D341Med (cell line): ENCODE measurements around the gene TSPAN6.

Source experiments
- DNase-seq: peaks from one replicate; pipeline ENCODE4 v3.0.0; 2012; ENCODE audit warnings: low spot score

TSPAN6 gene

DNA sequence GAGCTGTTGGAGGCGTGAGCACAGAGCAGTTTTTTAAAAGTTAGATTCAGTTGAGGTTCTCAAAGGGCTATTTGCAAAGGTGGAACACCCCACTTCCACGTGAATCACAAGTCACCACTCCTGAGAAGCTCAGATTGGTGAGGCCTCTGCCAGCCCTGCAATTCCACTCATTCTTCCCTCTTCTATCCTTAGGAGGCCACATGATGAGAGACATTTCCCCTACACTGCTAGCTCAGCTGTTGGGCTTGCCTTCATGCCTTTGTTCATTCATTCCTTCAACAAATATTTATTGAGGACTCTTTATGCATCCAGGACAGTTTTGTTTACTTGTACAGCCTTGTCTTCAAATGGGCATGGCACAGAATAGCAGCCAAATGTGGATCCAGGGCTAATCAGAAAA, 11.1 kb upstream of the TSPAN6 start:
- DNase-seq: no peak

DNA sequence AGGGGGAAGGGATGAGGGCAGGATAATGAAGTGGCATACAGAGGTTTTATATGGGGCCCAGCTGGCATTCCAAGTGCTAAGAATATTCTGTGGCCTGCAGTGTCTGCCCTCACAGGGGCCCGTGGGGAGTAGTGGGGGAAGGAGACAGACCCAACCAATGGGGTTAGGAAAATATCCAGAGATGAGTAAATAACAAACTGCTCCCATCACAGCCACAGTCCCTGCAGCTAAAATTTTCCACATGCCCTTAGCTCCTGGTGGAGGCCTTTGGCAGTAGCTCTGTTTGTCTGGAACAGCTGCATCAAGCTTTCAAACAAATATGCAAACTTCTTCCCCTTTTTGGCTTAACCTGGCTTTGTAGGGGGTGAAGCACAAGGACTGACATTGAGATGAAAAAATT, 10.5 kb upstream of the TSPAN6 start:
- DNase-seq: no peak

DNA sequence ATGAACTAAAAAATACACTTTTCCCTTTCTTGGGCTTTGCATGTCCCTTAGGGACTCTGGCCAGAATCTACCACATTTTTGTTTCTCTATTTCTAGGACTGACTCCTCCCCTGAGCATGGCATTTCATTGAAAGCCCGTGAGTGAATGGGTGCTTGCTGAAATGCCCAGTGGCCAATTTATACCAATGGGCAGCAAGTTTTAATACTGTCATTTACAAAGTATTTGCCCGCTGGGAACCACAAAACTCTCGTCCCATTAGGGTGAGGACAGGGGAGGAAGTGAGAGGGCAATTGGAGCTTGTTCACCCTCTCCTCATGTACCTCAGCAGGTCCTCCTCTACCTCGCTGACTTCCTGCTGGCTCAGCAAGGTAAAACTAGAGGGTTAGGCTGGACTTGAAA, 8.5 kb upstream of the TSPAN6 start:
- no peak for DNase-seq

DNA sequence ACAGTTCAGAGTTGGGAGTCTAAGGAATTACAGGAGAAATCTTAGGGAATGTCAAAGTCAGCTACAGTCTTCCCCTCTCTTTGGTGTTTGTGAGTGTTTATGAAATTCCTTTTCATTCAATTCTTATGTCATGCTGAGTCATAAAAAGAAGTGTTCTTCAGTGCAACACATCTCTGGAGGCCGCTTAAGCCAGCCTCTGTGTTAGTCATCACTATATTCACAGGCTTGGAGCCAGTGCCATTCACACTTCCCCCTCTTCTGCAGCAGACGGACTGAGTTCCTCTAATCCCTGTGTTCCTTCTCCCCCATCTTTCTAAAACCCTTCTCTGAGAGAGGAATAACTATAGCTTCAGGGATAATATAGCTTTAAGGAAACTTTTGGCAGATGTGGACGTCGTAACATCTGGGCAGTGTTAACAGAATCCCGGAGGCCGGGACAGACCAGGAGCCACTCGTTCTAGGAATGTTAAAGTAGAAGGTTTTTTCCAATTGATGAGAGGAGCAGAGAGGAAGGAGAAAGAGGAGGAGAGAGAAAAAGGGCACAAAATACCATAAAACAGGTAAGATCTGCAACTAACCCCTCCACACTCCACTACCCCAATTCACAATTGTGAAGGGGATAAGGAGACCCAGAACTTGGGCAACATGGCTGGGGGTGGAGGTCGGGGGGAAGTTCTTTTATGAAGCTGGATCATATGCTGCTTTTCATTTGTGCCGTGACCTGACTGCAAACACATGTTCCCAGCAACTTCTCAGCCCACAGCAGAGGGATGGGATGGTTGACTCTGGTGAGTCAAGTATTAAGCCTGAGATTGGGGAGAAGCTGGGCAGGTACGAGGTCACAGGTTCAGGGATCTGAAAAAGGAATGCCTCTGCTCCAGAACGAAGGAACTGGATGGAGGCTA, 7.6 kb upstream of the TSPAN6 start, which contains the start of gene SRPX2:
Gene SRPX2 (plus strand): TSS at position 244 of the 905 bp plus-strand sequence. CDS start 2,124 bp downstream, outside the sequence.
- no peak for DNase-seq

DNA sequence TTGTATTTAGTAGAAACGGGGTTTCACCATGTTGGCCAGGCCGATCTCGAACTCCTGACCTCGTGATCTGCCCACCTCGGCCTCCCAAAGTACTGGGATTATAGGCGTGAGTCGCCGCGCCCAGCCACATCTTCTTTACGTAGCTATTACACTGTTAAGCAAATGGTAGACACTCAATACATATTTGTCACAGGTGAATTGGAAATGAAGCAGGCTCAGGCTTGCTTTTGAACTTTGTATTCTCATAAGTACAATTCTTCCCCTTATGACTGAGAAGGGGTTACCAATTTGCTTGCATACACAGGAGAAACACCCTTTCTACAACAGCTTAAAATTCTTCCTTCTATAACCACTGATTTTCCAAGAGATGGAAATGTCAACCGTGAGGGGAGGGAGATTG, 6.6 kb upstream of the TSPAN6 start:
- no peak for DNase-seq

DNA sequence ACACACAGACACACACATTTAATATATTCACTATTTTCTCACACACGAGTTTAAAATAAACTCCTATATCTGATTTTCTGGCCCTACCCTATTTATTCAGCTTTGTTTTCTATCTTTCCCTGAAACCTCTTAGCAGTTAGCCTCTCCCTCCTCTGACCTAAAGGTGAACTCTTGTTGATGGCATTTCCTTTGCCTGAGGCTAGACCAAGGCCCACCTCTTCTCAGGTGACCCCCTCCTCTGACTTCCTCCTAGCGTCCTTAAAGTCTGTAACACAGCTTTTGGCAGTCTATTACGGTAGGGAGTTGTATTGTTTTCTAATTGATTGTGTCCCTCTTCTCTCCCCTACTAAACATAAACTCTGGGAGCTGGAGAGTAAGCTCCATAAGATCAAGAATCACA, 5.7 kb upstream of the TSPAN6 start:
- no peak for DNase-seq

DNA sequence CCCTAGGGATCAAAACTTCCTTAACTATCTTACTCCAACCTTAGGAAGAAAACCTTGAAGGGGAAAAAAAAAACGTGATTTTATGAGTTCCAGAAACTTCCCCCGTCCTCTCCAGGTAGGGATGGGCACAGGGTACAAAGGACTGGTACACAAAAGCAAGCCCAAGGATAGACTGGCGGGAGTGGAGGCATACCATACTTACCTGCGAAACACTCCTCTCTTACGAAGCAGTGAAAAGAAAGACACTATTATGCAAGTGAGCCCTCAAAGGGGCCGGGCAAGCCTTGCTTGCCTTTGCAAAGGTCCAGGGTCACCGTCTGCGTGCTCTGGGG, 651 bp downstream of the TSPAN6 start:
- DNase-seq: no peak

DNA sequence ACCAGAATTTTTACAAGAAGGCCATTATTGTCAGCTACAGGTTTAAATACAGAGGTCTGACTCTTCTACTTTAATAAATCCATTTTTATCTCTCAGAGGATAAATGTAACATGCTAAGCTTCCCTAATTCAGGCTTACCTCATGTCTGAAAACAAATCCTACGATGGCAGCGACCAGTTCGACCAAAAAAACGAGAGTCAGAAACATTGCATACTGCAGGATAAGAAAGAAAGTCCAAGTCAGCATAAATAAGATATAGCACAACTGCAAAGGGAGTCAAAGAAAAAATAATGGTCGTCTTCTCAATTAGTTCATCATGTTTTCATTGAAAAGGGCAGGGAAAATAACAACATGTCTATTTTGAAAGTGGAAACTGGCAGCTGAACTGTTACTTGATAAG, 1.6 kb downstream of the TSPAN6 start:
- no peak for DNase-seq

DNA sequence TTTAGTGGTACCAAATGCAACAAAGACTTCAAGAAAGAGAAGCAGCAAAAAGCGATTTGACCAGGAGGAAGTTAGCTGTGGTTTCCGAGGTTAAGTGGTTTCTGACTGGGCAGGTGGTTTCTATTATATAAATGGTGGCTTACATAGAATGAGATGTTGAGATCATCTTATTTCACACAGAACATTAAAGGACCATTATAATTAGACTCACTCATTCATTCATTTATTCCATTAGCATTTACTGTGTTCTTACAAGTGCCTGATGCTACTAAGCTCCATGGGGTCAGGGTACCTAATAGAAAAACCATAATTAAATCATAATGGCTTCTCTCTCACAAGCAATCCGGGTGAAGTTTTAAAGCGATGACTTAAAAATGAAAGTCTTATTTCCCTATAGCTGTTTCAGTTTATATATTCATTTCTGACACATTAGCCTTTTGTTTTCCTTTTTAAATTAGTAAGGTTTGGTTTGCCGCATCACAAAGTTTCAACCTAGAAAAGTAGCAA, 10.6 kb downstream of the TSPAN6 start:
- no peak for DNase-seq

DNA sequence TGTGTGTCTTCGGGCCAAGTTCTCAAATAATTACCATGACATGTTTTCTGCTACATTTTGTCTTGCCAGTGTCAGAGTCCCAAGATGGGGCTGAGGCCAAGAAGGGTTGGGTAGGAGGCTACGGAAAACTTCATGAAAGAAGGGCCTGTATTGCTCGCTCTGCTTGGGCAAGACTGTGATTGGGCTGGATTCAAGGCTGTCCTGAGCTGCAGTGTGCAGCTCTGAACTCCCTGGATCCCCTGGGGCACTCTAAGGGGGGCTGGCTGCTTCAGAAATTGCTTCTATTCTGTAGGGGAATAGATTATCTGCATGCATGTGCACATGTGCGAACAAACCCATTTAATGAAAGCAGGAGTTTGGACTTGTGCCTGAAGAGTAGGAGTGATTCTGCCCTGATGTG, 13.6 kb downstream of the TSPAN6 start:
- DNase-seq: no peak

DNA sequence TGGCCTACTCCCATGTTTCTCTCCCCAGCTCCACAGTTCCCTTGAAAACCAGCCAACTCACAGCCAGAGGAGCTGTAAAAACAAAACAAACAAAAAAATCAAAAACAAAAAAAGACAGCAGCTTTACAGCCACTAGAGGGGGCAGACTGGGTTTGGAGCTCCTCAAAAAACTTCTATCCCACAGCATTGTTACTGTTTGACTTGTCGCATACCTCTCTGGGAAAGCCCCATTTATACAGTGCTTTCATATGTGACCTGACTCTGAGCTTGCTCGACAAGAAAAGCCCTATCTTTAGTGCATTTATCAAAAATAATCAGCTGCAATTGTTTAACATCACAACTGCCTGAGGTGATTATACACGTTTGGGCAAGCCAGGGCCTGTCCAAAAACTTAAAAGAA, 21.6 kb downstream of the TSPAN6 start:
- DNase-seq: peak; percentile 30

DNA sequence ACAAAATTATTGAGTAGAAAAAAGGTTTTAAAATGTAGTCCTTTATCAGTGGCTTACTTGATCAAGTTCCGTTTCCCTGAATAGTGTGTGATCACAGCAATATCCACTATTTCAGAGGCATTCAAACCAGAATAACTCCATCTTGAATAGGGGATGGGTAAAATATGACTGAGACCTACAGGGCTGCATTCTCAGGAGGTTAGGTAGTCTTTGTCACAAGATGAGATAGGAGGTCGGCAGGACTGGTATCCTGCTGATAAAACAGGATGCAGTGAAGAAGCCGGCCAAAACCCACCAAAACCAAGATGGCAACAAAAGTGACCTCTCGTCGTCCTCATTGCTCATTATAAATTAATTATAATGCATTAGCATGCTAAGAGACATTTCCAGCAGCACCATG, 24.7 kb downstream of the TSPAN6 start:
- DNase-seq: no peak

DNA sequence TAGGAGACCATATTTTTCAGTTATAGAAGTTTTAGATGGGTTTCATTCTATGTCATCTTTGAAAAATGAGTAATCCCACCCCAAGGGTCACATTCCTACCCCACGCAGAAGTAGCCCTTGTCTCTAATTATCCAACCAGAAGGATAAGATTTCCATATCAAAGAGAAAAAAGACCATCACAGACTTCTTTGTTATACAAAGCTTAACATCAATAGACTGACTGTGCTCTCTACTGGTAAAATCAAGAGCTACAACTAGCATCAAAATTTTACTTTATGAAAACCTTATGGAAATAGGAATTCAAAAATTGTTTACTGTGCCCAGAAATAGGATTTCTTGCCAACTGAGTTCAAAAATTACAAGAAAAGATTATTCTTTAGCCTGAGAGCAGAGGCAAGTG, 27.0 kb downstream of the TSPAN6 start:
- DNase-seq: no peak

DNA sequence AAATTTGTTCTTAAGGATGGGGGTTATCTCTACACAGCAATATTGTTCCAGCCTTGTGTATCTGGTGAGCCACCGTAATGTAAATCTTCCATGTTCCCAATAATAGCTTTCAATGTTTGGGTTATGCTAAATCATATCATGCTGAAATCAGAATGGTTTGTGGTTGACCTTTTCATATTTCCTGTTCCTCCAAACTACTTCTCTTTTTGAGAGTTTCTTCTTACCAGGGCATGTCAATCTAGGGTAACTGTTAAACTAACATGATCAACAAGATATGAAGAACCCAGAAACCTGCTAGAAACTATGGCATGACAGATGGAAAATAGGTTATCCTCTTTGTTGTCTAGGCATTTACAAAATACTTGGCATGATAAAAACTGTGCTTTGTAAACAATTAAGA, 29.9 kb downstream of the TSPAN6 start:
- no peak for DNase-seq

DNA sequence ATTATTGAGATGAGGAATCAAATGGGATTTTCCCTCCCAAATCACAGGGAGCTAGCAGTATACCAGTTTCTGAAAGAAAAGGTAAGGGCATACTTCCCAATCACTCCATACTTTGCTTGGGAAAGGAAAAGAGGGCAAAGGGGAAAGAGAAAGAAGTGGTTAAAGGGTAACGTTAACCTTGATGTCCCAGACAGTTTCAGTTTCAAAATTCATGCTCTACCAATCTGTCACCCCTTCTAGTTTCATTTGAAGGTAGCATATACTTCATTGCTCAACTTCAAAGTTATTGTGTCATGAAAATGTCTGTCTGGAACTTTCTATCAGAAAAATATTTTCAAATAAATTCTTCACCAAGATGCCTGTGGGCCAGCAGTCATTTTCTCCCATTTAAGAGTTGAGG, 35.8 kb downstream of the TSPAN6 start:
- no peak for DNase-seq

DNA sequence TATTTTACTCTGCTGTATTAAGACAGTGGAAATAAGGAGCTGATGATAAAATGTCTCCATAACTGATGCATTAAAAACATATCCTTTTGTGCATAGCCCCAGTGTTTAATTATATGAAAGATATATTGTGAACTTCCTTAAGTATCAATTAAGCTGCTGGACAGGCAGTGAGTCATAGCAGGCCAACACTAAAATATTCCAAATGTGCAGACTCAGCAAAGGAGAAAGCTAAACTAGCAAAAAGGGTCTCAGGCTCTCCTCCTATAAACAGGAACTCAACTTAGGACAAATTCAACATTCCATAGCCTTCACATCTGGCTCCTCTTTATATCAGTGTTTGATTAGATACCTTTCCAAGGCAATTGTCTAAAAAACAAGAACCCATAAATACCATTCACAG, 36.3 kb downstream of the TSPAN6 start:
- DNase-seq: no peak

DNA sequence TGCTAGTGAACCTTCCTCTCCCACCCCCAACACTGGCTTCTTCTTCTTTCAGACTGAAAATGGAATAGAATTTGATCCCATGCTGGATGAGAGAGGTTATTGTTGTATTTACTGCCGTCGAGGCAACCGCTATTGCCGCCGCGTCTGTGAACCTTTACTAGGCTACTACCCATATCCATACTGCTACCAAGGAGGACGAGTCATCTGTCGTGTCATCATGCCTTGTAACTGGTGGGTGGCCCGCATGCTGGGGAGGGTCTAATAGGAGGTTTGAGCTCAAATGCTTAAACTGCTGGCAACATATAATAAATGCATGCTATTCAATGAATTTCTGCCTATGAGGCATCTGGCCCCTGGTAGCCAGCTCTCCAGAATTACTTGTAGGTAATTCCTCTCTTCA, 37.1 kb downstream of the TSPAN6 start:
- no peak for DNase-seq

DNA sequence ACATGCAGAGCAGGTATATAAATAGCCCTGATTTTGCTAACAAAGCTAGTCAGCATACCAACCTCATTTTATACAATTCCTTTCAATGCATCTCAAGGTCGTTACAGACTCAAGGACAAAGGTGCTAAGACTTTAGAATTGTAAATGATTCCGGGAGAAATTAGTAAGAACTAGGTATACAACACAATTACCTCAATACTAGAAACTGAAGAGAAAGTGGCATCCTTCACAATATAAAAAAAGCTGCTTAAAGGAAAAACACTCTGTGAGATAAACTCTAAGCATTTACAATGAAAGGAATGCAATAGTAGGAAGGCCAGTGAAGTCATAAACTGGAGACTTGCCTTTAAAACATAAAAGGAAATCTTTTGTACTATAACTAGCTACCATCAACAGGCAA, 40.0 kb downstream of the TSPAN6 start:
- no peak for DNase-seq

DNA sequence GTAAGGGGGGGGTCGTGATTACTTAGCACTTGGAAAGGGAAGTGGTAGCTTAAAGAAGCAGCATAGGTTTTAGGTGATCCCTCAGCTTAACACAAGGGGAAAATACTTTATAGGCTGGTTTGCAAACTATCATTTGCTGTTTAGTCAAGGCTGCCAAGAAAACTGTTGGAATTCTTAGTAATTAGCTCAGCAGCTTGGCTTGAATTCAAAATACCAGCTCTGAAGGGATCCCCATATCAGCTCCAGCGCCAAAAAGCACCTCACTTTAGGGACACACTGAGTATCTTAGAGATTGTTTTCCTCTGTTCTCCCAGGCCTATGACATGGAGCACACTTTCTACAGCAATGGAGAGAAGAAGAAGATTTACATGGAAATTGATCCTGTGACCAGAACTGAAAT, 43.0 kb downstream of the TSPAN6 start:
- no peak for DNase-seq

DNA sequence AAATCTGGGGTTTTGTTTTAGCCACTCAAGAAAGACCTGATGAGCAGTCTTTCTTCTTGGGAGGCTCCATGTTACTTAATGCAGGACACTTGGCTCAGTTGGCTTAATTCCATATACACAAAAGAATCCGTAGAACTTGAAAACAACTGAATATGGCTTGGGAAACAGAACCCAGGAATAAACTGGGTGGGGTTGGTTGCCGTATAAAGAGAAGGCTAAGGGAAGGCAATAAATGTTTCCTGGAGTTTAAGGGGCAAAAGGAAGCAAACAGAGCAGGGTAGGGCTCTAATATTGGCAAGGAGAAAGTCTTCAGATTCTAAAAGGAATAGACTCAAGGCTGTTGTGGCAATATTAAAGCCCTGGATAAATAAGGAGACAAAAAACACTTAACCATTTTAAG, 43.5 kb downstream of the TSPAN6 start:
- no peak for DNase-seq

DNA sequence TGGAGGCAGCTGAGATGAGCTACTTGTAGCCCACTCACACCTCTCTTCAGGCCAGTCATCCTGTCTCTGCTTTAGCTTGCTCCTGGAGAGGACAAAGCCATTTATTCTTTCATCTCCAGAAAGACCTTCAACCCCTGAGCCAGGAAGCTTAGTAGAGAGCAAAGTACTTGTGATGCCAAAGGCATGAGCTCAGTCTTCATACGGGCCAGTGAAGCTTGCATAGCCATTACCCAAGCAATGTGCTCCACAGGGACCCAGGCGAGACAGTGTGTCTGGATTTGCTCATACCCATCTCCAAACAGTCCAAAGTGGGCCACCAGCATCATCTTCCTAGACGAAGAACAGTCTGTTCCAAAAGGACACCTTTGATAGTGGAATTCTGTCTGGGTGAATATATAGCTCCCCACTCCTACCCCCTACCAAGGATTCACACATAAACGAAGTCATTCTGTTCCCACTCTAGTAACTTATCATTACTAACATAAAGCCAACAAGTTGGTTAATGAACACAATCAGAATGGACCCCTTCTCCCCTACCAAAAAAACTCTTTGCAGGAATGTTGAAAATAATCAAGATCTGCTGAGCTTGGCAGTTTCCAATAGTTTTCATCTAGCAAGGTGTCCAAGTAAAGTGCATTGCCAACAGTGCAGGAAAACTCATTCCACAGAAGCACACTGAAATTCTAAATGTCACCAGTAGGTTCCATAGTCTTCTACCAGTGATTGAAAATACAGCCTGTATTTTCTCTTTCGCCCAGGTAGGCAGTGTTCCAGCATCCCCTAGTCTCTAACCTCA, 45.2 kb downstream of the TSPAN6 start:
- no peak for DNase-seq

DNA sequence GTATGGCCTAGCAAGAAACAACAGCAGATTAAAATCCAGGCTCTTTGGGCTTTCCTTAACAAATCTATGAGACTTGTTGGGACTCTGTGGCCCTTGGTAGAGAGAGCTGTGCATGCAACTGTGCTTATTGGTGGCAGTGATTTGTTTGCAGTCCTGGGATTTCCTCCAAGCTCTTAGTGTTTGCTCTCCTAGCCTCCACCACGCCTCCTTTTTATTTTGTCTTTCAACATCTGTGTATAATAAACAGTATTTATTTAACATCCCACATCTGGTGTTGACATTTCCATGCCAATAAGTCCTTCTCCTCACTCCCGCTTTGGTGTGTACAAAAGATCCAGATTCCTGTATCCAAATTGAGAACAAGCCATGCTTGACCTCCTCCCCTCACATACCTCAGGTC, 48.7 kb downstream of the TSPAN6 start:
- no peak for DNase-seq

DNA sequence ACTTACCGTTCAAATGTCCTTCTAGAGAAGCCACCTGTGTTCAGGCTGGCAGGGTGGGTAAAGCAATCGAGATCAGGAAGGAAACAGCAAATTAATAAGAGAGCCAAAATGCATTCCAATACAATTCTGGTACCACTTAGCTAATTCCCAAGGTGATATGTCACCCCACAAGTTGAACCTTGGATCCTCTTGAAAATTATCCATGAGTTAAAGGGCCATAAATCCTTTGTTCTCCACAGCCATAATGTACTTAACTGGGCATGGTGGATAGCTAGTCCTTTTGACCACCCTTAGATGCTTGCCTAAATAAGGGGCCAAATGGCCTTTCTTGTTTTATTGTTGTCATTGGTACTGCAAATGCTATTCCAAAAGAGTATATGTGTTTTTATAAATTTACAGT, 49.9 kb downstream of the TSPAN6 start:
- DNase-seq: no peak
